DMS 273 treated with DMSO at 0.1 percent for 48 hours (cell line): ENCODE results near the gene RAD9B.
"Not testable (repeated sequence)": the region's sequence is repeated elsewhere in the genome, so short reads cannot be mapped to it uniquely, and the experiment has no call there.

Experiments used
- DNase-seq: peaks from one replicate; lab custom pipeline; 2025; lab: John Stamatoyannopoulos, UW

The RAD9B gene

DNA sequence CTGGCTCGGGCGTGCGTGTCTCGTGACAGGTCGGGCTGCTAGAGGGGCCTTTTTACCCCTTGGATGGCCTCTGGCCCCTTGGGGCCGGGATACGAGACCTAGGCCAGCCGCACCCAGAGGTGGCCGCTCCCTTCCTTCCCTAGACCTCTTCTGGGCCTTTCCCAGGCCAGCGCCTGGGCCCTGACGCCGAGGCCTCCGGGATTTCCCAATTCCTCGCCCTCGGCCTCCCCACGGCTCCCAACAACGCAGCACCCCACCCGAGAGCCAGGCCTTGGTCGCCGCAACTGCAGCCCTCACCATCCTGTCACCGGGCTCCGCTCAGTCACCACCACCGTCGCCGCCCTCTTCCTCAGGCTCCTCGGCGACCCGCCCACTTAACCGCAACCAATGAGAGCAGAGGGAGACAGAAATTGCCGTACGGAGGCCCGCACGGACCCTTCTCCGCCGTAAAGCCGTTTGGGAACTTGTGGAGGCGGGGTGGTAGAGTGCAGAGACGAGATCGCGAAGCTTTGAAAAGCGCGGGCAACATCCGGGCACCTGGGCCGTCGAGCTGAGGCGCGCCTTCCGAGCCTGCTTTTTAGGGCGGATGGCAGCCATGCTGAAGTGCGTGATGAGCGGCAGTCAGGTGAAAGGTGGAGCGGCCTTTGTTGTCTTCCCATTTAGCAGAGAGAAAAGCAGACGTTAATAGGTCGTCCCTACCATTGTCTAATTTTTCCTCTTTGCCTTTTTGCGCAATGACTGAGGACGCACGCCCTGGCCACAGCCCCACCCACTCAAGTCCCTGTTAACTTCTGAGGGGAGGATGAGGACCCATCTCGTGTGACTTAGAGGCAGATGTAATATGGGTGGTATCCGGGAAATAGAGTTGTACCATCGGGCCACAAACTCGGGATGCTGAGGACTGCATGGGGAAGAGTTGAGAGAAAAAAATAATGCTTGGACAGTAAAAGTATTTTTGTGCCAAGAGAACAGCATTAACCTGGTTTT lies at the start of gene RAD9B, which contains the start of gene VPS29:
RAD9B (plus strand) TSS at position 580 of the 987 bp plus-strand sequence; CDS start at position 587, 7 bp downstream.
VPS29 (minus strand) TSS at position 360 of the 987 bp plus-strand sequence; CDS start at position 300, 60 bp downstream.
- DNase-seq: peak; percentile 91

DNA sequence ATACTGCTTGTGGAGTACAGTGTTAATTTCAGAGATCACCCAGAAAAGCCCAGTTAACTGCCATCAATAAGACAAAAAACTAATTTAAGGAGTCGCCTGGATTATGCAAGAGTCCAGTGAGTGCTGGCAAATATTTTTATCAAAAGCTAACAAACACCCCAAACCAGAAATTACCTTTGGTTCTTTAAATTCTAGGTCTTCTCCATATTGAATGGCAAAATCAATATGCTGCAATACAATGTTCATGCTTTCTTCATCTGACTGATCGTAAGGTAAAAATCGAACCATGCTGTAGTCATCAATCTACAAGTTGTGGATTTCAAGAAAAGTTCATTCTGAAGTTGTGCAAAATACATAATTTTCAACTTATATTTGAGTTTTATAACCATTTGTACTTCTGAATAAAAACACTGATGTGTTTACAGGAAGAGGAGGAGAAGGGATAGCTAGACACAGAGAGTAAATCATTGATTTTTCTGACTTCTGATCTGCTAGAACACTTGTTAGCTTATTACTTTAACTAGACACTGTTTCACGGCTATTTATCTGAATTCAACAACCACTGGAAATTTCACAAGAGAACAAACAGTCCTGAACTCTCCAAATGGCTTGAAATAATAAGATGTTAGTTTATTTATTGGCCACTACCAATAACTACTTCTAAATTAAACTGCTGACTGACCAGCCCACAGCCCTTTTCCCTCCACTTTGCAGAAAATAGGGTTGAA lies 48.4 kb upstream of the RAD9B start:
- no peak for DNase-seq

DNA sequence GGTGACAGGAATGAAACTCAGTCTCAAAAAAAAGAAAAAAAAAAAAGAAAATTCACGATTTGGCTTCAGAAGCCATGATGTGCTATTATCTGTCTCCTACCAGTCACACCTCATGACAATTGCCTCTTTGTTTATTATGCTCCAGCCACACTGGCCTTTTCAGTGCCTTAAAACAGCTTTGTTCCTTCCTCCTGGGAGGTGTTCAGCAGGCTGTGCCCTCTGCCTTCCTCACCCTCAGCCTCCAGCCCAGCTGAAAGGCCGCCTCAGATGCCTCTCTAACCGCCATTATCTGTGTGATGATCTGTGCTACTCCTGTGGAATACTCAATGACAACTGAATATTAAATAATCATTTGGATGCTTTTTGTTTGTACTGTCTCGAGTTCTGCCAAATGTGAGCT lies 43.4 kb upstream of the RAD9B start:
- no peak for DNase-seq

DNA sequence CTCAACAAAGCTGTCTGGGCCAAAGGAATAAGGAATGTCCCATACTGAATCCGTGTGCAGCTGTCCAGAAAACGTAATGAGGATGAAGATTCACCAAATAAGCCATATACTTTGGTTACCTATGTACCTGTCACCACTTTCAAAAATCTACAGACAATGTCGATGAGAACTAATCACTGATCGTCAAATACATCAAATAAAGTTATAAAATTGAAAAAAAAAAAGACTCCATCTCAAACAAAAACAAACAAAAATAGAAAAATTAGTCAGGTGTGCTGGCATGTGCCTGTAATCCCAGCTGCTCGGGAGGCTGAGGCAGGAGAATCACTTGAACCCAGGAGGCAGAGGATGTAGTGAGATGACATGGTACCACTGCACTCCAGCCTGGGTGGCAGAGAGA lies 40.9 kb upstream of the RAD9B start:
- DNase-seq: not testable (repeated sequence)

DNA sequence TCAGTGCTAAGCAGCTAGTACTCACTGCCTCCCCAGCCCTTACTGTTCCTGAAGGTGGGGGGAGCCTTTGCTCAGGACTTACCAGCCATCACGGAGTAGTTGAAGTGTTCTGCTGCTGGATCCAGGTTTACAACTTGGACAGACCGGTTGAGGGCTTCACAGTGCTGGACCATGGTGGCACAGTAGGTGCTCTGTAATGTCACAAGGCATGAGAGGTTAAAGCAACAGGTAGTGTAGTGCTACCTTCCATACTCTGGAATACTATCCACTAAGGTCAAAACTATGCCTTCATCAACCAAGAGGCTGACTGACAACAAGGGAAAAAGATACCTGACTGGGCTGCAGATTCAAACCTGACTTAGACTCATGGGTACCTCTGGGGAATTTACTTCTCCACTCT lies 37.1 kb upstream of the RAD9B start:
- DNase-seq: no peak

DNA sequence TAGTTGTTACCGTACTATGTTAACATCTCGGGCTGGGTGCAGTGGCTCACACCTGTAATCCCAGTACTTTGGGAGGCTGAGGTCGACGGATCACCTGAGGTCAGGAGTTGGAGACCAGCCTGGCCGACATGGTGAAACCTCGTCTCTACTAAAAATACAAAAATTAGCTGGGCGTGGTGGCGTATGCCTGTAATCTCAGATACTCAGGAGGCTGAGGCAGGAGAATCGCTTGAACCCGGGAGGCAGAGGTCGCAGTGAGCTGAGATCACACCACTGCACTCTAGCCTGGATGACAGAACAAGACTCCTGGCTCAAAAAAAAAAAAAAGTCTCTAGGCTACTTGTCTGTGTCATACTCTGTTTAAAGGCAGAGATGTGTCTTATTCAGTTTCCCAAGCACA lies 36.4 kb upstream of the RAD9B start:
- not testable (repeated sequence) for DNase-seq

DNA sequence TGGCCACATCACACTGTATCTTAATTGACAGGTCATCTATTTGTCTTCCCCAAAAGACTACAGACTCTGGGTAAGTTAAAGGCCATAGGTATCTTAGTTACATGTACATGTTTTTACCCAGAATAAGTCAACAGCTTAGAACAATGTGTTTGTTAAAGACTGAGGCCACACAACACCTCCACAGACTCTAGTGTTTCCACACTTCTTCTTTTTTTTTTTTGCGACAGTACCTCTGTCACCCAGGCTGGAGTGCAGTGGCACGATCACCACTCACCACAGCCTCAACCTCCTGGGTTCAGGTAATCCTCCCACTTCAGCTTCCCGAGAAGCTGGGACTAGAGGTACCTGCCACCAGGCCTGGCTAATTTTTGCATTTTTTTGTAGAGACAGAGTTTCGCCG lies 35.3 kb upstream of the RAD9B start:
- no peak for DNase-seq

DNA sequence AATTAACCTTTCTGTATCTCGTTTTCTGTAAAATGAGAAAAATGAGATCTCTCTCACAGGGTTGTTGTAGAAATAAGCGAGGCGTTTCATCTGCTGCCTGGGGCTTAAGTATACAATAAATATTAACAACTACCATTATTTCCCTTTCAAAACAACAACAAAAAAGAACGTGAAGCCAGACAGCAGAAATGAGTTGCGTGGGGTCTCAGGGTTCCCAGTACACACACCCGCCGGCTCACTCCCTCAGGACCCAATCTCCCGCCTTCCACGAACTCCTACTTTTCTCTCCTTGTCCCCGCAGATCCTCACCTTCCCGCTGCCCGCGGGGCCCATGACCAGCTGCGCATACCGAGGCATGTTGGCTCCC lies 34.3 kb upstream of the RAD9B start:
- no peak for DNase-seq

DNA sequence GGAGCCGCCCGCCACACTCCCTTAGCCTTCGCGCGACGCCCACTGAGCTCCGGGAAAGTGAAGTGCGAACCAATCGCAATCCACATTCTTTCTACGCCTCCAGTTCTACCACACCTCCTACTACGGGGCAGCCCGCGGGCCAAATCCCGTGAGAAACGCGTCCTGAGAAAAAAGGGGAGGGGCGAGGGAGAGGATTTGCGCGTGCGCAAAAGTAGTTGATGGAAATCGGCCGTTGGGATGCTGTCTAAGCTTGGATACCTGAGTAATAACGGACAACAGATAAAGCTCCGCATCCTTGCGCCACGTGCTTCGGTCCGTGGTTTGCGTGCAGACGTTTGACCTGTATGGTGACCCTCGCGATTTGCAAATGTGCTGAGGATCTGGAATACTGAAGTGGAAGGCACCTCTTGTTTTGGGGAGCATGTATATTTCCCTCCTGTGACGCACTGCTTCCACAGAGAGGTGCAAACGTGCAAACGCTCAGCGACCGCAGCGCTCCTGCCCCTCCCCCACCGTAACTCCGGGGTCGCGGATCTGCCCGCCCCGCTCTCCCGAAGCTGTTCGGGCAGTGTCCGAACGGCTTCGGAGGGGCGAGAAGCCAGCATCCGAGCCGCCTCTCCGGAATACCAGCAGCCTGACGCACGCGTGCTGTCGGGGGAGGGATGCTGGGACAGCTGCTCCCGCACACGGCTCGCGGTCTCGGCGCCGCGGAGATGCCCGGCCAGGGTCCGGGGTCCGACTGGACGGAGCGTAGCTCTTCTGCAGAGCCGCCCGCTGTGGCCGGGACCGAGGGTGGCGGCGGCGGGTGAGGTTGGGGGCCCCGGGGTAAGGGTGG lies 33.7 kb upstream of the RAD9B start, which contains the start of the genes FAM216A and GPN3:
FAM216A (plus strand) TSS at position 632 of the 835 bp plus-strand sequence; CDS start at position 663, 31 bp downstream.
GPN3 (minus strand) TSS at position 44 of the 835 bp plus-strand sequence. CDS start 54 bp downstream, outside the sequence.
- DNase-seq: peak; percentile 95

DNA sequence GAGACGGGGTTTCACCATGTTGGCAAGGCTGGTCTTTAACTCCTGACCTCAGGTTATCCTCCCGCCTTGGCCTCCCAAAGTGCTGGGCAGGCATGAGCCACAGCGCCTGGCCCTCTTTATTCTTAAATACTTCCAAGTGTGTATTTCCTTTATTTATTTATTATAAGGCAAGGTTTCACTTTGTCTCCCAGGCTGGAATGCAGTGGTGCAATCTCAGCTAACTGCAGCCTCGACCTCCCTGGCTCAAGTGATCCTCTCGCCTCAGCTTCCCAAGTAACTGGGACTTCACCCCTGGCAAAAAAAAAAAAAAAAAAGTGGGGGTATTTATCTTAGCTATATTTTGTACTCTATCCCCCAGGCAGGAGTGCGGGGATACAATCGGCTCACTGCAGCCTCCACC lies 26.7 kb upstream of the RAD9B start:
- no peak for DNase-seq

DNA sequence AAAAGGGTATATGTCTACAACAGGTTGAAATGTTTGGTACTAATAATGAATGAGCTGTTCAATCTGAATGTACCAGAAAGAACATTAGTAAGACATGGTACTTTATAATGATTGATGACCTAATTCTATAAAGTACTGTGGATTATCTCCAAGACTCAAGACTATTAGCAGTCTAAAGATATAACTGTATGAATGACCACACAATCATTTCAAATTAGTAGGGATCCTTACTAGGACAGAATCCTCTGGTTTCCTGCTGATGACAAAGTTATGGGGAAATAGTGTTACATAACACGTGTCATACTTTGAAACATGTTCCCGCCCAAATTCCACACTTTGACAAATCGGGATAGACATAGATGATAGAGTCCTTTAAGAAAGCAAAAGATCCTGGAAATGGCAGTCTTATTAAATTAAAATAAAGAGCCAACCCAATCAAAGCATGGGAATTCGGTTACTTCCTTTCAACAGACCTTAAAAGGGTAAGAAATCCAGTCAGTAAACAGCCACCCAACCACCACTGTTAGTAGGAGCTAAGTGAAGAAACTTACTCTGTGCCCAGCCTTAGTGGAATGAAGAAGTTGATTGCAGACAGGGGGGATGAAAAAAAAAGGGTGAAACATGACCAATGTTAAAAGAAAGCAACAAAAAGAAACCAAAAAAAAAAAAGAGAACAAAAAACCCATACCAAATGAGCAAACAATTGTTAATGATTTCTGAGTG lies 3.0 kb upstream of the RAD9B start:
- DNase-seq: no peak

DNA sequence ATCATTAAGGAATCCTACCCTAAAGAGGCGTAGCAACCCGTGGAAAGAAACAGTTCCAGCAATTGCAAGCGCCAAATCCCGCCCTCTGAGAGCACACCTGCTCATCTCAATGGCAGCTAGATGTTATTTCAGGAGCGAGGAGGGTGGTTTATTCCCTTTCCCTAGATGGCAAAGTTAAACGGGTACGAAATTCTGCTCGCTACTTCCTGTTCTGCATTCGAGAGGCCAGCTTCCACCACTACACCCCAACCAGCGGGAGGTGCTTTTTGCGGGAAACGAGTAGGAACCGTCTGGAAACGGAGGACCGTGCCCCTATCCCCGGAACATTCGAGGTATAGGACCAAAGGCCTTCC lies 756 bp upstream of the RAD9B start:
- peak; percentile 28 for DNase-seq

DNA sequence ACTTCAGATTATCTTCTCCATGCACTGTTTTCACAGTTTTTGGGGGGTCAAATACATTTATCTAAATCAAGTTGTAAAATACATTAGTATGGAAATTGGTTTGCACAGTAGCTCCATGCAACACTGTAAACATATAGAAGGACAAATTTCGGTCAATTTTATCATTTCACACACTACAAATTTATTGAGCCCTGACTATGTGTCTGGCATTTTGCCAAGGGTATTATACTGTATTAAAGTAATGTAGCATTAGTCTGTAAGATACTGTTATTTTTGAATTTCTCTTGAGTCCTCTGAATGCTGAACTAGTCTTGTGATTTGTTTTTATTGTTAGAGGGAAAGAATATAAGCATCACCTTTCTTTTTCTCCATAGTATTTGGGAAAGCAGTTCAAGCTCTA lies 1.3 kb downstream of the RAD9B start:
- DNase-seq: no peak

DNA sequence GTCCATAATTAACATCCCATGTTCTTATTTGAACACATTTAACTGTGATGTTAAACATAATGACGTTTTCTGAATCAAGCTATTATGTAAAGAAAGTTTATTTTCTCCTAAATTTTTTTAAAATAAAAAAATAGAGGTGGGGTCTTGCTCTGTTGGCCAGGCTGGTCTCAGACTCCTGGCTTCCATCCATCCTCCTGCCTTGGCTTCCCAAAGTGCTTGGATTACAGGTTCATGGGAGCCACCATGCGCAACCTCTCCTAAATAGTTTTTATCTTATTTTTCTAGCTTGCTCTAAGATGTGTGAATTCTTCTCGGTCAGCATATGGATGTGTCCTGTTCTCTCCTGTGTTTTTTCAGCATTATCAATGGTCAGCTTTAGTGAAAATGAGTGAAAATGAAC lies 3.2 kb downstream of the RAD9B start:
- no peak for DNase-seq

DNA sequence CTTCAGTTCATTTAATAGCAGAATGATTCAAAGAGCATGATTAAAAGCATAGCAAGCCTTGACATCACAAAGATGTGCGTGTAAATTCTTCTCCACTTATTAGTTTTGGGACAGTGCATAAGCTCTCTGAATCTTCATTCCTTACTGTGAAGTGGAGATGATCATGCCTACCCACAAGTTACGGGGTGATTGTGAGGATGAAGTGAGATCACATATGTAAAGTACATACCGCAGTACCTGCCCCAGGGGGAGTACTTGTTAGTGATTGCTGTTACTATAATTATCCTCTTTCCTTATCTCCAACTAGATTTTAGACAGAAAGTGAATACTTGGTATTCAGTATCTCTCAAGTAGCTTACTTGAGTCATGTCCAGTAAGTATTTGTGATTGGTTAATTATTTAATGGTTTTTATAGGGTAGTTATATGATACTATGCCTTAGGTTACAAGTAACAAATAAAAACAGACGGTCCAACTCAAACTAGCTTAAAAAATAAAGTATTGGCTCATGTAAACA lies 6.0 kb downstream of the RAD9B start:
- no peak for DNase-seq

DNA sequence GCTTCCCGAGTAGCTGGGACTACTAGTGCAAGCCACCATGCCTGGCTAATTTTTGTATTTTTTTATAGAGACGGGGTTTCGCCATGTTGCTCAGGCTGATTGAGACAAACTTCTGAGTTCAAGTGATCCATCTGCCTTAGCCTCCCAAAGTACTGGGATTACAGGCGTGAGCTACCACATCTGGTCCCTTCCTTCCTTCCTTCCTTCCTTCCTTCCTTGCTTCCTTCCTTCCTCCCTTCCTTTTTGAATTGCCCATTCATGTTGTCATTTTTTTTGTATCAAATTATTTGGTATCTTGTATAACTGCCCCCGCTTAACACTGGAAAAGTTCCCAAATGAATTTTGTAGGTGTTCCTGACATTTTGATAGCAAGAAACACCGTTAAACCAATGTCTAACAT lies 11.7 kb downstream of the RAD9B start:
- no peak for DNase-seq

DNA sequence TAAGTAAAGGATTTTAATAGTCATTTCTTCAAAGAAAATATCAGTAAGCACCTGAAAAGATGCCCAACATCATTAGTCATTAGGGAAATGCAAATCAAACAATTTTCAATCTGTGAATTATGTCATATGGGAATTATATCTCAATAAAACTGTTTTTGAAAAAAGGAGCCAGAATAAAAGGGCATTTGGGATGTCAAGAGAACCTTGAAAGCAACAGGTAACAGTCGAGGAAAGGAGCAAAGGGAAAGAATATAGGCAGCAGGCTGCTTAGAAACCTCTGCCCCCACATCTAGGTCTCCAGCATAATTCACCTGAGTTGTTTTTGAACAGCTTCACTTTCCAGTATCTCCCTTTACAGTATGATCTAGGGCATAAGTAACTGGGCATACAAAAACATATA lies 12.2 kb downstream of the RAD9B start:
- DNase-seq: no peak

DNA sequence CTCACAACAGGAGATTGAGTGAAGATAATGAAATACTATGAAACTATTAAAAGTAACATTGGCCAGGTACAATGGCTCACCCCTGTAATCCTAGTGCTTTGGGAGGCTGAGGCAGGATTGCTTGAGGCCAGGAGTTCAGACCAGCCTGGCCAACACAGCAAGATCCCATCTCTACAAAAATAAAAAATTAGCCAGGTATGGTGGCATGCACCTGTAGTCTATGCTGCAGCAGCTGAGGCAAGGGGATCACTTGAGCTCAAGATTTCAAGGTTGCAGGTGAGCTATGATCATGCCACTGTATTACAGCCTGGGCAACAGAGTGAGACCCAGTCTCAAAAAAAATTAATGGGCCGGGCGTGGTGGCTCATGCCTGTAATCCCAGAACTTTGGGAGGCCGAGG lies 14.9 kb downstream of the RAD9B start:
- no peak for DNase-seq

DNA sequence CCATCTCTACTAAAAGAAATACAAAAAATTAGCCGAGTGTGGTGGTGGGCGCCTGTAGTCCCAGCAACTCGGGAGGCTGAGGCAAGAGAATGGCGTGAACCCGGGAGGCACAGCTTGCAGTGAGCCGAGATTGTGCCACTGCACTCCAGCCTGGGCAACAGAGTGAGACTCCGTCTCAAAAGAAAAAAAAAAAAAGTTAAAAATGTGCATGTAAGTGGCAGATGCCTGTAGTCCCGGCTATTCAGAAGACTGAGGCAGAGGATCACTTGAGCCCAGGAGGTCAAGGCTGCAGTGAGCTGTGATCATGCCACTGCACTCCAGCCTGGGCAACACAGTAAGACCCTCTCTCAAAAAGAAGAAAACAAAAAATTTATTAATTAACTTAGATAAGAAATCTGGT lies 15.9 kb downstream of the RAD9B start:
- DNase-seq: not testable (repeated sequence)

DNA sequence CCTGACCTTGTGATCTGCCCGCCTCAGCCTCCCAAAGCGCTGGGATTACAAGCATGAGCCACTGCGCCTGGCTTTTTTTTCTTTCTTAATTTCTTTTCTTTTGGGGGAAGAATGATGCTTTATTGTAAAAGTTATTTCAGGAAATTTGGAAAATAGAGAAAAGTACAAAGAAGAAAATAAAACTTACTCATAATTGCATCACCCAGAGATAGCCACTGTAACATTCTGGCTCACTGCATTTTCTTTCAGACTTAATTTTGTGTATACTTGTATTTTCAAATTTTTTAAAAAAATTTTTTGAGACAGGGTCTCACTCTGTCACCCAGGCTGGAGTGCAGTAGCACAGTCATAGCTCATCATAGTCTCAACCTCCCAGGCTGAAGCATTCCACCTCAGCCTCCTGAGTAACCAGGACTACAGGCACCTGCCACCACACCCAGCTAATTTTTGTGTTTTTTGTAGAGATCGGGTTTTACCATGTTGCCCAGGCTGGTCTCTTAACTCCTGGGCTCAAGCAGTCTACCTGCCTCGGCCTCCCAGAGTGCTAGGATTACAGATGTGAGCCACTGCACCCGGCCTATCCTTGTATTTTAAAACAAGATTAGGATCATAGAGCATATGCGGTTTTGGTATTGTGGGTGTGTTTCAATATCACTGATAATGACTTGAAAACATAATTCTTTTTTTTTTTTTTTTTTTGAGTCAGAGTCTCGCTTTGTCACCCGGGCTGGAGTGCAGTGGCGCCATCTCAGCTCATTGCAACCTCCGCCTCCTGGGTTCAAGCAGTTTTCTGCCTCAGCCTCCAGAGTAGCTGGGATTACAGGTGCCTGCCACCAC lies 19.0 kb downstream of the RAD9B start:
- not testable (repeated sequence) for DNase-seq
